ENCODE results near the gene IL1RL2.
A peak's percentile ranks its signal among the peaks of the same experiment; 100 is the strongest.

IL1RL2 gene

DNA sequence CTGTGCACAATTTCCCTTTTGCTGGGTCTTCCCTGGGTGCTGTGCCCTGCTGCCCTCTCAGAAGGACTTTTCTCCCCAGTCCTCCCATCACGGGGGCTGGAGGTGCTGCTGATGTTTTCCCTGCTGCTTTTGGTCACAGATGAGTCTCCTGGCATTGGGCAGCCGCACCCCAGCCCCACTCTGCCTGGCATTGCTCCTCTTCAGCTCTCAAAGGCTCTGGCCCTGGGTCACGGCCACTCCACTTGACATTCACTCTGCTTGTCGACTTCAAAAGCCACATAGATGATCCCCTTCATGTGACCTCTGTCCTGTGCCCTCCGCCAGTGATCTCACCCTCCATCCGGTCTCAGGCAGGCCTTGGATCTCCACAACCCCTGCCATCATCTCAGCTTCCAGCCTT, 81.0 kb downstream of the IL1RL2 start:
- DNase-seq (ENCODE audit: low spot score): no peak

DNA sequence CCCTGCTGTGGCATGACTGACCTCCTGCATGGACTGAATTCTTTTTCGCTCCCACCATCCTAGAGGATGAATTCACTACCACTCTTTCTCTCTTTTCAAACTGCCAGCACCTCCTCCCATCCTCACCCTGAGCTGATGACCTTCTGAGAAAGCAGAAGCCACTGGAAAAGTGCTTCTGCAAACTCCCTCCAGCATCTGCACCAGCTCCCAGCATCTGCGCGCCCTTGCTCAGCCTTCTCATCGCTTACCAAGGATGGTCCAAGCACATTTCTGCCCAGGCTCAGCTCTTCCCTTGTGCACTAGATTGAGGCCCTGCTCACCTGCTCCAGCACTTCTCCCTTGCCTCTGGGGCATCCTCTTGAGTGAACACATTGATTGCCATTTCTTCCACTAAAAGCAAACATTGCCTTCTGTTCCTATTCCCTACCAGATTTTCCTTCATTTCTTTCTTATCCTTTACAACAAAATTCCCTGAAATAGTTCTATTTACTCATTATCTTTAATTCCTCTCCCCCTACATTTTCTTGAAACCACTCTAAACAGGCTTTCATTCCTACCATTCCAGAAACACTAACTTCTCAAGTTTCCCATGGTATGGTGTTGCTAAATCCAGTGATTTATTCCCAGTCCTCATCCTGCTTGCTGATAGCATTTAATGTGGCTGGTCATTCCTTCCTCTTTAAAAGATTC, 81.8 kb downstream of the IL1RL2 start:
- DNase-seq (ENCODE audit: low spot score): no peak

DNA sequence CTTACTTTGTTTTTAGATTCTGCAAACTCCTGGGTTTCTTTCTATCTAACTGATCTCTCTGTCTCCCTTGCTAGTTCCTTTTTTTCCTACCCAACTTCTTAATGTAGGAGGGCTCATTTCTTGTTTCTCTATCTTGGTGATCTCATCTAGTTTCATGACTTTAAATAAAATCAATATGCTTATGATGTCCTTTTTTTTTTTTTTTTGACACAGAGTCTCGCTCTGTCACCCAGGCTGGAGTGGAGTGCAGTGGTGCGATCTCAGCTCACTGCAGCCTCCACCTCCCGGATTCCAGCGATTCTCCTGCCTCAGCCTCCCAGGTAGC, 82.3 kb downstream of the IL1RL2 start:
- no peak for DNase-seq (ENCODE audit: low spot score)

DNA sequence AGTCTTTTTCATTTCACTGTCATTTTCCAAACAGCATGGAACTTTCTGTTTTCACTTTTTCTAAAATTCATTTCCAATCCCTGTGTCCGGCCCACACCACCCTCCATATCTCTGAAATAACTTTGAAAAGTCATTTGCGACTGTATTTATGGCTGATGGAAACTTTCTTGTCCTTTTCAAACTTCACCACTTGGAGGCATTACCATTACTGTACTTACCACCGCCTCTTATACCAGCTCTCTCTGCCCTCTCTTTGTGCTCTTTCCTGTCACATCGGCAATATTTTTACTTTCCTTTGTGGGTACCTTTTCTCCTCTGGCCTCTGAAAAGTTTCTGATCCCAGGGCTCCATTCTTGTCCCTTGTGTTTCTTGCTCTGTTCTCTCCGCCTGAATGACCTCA, 85.0 kb downstream of the IL1RL2 start:
- peak; percentile 10 for DNase-seq (ENCODE audit: low spot score)

DNA sequence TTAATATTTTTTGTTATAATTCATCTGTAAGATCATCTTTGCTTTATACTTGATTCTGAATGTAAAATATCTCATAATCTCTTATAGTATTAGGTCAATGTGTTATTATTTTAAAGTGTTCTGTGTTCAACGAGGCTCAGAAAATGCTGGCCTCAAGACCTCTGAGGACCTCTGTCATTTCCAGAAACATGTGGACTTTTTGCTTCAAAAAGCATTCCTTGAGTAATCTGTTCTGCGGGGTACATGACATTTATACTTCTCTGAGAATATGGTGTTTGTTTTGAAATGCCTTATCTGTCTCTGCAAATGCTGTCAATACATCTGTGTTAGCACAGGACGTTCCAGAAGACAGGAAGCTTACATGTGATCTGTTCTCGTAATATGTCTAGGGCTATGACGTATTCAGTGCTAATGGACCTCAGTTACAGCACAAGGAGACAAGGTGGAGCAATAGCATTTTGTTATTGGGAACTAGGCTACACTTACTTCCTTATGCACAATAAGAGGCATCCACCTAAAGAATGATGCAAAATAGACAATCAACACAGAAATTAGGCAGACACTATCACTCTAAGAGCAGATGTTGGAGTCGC, 86.9 kb downstream of the IL1RL2 start:
- DNase-seq (ENCODE audit: low spot score): no peak

DNA sequence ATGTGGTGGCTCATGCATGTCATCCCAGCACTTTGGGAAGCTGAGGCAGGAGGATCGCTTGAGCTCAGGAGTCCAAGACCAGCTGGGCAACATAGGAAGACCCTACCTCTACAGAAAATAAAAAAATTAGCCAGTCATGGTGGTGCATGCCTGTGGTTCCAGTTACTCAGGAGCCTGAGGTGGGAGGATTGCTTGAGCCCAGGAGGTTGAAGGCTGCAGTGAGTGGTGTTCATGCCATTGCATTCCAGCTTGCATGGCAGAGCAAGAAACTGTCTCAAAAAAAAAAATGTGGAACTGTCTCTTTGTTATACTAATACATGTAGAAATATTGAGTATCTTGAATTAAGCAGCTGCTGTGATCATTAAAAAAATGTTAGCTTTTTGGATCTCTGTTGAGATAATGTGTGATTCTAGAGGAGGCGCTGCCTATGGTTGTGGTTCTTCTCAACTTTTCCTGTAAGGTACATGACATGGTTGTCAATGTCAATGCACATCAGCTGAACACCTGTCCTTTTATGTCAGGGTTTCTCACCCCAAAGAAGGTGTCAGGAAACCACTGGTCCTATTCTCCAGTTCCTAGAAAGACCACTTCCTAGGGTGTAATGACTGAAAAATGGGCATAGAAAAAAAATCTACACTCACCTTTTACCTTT, 89.9 kb downstream of the IL1RL2 start:
- no peak for DNase-seq (ENCODE audit: low spot score)

DNA sequence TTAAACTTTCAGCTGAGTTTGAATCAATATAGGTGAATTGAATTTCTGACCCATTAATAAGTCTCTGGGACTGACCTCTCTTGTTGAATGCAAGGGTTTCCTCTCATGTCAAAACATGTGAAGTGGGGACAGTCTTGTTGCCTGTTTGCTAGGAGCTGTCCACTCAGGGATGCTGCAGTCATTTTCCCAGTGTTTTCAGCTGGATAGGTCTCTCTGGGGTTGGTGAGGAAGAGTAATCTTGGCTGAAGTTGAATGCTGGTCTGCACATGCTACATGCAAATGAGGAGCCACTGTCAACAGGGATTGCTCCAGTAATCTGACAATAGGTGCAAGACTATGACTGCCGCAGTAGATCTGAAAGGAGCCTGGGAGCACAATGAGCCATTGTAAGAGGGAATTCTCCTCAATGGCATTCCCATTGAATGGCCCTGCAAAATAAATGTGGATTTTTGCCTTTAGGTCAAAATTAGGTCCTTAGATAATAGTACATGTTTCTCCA, 90.4 kb downstream of the IL1RL2 start:
- DNase-seq (ENCODE audit: low spot score): no peak

DNA sequence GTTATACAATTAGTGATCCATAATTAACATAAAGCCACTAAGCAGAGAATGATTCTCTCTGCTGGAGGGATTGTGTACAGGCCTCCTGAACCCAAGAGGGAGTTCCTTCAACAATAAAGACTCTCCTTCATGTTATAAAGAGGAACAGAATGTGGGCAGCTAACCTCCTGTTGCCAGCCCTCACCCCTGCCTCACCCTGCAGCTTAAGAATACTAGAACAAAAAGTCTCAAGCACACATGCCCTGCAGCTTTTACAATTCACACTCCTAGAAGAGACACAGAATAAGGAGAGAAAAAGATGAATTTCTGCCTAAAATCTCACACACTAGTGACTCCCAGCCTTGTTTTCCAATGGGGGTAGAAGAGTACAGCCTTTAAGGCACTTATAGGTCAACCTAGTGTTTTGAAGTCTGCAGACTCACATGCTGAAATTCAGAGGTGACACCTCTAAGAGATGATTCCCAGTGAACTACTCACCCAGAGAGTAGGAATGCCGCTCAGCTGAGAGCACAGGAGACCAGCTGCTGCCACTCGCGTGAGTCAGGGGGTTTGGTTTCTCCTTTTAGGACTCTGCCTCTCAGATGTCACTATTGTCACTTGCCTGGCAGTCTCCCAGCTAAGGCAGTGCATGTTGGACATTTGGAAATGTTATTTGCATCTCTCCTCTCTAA, 92.0 kb downstream of the IL1RL2 start:
- DNase-seq (ENCODE audit: low spot score): no peak

DNA sequence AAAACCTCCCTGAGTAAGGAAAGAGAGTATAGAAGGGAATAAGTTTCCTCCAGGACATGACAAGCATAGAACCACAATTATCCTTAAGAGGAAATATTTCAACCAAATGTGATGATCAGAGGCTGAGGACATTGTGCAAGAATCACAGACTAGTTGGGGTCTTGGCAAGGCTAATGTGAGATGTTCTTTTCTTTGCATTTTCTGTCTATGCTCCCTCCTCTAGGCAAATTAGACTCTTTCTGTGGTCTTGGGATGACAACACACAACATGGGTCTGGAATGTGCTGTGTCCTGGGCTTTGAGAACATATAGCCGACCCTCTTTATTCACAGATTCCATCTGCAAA, 92.5 kb downstream of the IL1RL2 start:
- DNase-seq (ENCODE audit: low spot score): no peak

DNA sequence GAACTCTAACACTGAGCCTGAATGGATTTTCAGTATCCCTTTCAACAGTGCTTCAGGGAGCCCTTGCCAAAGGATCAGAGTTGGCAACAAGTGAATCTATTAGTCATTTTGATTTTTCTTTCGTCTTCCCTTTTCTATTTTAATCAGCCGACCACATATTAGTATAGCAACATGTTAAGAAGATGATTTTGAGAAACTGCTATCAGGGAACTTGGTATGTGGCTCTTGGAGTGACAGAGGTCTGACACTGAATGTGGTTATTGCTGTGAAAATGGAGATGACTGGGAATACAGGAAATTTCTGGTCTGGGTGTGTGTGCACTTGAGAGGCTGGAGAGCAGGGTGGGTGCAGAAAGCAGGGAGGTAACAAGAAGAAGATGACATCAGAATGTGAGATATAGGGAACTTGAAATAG, 95.9 kb downstream of the IL1RL2 start:
- no peak for DNase-seq (ENCODE audit: low spot score)

DNA sequence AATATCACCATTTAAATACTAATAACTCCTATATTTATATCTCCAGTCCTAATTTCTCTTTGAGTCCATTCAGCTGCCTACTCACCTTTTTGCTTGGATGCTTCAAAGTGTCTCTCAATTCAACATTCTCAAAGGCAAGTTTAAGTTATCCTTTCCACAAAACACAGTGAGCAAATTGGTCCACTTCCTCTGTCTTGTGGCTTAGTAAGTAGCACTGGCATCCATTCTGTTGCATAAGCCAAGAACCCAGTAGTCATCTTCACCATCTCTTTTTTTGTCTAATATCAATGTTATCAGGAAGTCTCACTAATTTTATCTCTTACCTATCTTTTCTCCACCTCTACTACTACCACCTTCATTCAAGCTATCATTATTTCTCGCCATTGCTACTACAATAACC, 97.2 kb downstream of the IL1RL2 start:
- DNase-seq (ENCODE audit: low spot score): no peak

DNA sequence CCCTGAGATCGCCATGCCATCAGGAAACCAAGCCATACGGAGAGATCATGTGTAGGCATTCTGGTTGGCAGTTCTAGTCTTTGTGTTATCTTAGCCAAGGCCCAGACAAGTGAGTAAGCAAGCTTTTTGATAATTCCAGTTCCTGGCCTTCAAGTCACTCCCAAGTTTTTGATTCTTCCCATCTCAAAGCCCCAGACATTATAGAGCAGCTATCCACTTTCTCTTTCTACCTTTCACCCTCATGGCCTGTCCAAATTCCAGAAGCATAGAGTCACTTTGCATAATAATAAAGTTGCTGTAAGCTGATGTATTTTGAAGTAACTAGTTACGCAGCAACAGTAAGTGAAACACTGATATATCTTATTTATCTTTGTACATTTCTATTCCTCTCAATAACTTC, 97.8 kb downstream of the IL1RL2 start:
- no peak for DNase-seq (ENCODE audit: low spot score)

DNA sequence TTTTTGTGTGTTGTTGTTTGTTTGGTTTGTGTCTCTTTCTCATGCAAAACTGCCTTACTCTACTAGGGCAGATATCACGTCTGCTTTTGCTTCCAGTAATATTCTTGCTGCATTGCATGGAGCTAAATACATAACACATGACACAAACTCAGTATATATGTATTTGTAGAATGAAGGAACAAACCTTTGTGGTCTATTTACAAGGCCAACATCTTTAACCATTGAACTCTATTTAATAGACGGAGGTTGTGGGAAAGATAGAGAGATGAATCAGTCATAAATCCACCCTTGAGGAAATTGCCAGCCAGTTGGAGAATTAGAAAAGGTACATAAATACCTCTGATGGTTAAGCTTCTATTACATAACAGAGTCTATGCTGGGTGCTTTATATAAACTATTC, 98.5 kb downstream of the IL1RL2 start:
- DNase-seq (ENCODE audit: low spot score): no peak

DNA sequence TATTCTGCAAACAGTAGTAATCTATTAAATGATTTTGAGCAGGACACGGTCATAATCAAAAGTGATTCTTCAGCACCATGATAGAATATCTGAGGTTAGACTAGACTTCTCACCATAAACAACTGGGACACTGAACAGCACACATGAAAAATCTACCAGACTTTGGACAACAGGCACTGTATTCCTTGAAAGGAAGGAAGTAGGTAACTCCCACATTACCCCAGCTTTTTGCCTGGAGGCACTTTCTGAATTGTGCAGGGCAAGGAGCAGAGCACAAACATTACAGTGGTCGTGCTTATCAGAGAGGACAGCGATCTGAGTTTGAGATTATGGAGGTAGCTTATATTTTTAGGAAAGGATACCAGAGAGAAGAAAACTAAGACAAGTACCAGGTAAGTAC, 99.2 kb downstream of the IL1RL2 start:
- peak; percentile 14 for DNase-seq (ENCODE audit: low spot score)

DNA sequence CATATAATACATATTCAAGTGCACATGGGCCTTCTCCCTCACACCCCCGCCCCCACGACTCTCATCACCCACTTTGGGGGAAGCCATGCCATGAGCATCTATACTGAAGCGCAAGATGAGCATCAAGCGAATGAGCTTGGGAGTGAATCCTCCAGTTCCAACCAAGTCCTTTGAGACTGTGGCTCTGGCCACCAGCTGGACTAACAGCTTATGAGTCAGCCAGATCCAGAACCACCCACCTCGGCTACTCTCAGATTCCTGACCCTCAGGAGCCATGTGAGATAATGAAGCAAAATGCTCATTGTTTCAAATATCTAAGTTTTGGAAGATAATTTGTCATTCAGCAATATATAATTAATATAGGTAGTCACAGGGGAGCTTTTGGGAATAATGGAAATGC, 102.3 kb downstream of the IL1RL2 start:
- DNase-seq (ENCODE audit: low spot score): no peak

All from COLO829 (cell line).